Erythroblast (primary cell): ENCODE results near the gene HEBP2.
"Not testable (repeated sequence)": the region's sequence is repeated elsewhere in the genome, so short reads cannot be mapped to it uniquely, and the experiment has no call there.

Experiments used
- DNase-seq, 2 experiments: peaks; one replicate each; lab custom pipeline; 2025; lab: John Stamatoyannopoulos, UW
- GATA1 ChIP-seq: IDR thresholded peaks from 2 replicates; pipeline ENCODE4 v1.6.1; 2011; ENCODE audit warnings: low read depth, mild to moderate bottlenecking, control low read depth, low read length, moderate library complexity
- POLR2A ChIP-seq: IDR thresholded peaks from 2 replicates; pipeline ENCODE4 v1.6.1; 2011; ENCODE audit warnings: mild to moderate bottlenecking, low read length

HEBP2 gene

GRCh38 chr6:138421089-138421488 is 17.1 kb downstream of the HEBP2 start:
- no peak for DNase-seq
- TF ChIP-seq POLR2A, result no peak
- no peak for TF ChIP-seq GATA1

GRCh38 chr6:138421608-138422007 is 17.6 kb downstream of the HEBP2 start:
- TF ChIP-seq GATA1 (no peak), POLR2A (no peak)
- no peak for DNase-seq

DNA sequence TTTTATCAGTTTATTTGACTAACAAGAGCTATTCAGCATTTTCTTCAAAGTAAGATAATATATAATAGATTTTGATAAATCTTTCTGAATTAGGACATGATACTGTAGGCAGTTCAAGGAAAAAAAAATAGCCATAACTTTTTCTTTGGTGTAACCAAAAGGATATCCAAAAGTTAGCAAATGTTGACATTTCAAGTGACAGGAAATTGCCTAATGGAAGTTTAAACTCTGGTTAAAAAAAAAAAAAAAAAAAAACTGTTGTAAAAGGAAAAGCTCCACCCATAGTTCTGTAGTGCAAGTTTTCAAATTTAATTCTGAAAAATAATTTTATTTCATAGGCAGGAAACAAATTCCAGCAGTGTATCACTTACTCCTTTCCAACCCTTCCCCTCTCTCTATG is 18.8 kb downstream of the HEBP2 start:
- DNase-seq, result no peak
- no peak for TF ChIP-seq POLR2A
- no peak for TF ChIP-seq GATA1

DNA sequence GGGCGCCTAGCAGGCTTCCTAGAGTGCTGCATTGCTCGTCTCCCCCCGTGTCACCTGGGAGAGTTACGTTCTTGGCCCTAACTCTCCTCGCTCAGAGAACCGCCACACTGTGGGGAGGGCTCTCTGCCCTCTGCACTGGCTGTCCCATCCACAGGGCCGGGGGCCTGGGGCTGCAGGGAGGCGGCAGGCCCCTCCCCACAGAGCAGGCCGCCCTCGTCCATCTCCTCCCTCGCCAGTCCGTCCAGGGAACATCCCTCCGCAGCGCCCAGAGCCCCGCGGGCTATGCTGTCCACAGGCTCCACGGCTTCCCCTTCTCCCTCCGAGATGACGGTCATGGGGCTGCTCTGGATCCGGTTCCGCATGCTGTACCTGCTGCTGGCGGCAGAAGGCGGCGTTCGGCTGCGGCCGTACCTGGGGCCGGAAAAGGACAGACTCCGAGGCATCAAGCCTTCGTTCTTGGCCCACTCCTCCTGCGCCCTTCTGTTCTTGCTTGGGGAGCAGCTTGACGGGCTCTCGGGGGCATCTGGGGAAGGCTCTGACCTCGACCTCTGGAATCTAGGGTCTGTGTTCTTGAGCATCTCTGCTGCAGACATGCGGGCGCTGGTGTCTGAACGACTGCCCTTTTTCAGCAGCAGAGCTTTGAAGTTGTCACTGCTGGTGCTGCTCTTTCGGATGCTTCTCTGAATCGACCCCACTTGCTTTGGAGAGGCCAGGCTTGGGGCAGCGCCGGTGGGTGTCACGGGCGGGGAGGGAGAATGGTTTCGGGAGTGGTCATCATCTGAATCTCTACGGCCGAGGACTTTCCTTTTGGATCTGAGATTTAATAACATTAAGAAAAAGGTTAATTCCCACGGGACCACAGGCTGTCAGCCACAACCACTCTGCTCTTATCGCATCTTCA is 20.2 kb downstream of the HEBP2 start:
- TF ChIP-seq GATA1 (no peak), POLR2A (no peak)
- DNase-seq, result no peak

DNA sequence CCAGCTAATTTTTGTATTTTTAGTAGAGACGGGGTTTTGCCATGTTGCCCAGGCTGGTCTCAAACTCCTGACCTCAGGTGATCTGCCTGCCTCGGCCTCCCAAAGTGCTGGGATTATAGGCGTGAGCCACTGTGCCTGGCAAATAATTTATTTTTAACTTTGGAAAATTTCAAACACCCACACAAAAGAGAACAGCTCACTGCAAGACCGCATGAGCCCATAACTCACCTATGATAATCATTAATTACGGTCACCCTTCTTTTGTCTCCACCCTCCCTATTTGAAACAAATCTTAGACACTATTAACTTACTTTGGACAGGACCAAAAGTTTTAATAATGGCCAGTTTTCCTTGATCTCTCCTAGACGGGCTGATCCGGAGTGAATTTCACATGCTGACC is 21.2 kb downstream of the HEBP2 start:
- not testable (repeated sequence) for DNase-seq

GRCh38 chr6:138426500-138427123 is 22.6 kb downstream of the HEBP2 start:
- TF ChIP-seq GATA1, result no peak
- DNase-seq, result no peak

GRCh38 chr6:138427701-138428100 is 23.7 kb downstream of the HEBP2 start:
- TF ChIP-seq POLR2A (no peak), GATA1 (no peak)
- no peak for DNase-seq

- peak; percentile 29 to 39 for DNase-seq
- TF ChIP-seq POLR2A (no peak), GATA1 (no peak)
These were observed 25.0 kb downstream of the HEBP2 start for GRCh38 chr6:138428944-138429598.

DNA sequence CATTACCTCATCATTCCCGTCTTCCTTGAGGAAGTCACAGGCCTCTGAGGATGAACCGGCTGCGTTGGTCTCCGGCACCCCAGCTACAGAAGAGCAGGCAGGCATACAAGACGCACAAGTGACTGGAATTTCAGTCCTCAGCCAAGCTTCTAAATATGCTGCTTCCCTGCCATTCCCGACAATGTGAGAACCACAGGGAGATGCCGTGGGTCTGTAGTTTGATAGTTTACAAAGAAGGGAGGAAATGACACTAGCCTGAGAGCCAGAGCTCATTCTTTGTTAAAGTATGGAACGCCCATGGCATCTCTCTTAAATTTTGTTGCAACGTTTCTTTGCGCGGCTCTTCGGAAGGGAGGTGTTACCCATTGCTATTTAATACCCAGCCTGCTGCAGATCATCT is 25.7 kb downstream of the HEBP2 start:
- no peak for DNase-seq
- TF ChIP-seq GATA1 (no peak), POLR2A (no peak)

DNA sequence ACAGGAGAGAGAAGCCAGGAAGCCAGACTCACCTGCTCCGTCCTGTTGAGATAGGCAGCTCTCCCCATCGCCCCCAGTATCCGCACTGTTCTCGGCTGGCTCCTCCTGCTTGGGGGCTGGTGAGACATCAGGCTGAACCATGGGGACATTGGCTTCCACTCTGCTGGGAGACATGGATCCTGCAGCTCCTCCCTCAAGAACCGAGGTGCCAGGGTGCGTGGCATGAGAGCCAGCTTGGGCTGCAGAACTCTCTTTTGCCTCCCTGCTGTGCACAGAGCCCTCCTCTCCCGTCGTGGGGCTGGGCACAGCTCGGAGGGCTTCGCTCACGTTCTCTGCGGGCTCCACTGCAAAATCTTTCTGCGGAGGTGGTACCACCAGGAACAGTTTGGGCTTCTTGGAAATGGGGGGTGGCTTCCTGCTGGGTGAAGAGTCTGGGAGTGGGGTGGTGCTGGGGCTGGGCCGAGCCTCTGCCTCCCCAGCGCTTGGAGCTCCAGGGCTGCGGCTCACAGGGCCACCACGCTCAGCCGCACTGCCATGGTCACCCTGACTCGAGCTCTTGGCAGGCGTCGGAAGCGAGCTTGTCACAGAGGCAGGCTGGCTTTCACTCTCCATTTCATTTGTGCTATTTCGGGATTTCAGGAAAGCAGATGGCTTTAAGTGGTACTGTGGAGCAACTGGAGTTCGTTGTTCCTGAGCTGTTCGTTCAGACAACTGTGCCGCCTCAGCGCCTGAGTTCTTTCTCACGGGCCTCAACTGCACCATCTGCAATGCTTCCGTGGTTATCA is 26.5 kb downstream of the HEBP2 start:
- TF ChIP-seq POLR2A (no peak), GATA1 (no peak)
- no peak for DNase-seq

DNA sequence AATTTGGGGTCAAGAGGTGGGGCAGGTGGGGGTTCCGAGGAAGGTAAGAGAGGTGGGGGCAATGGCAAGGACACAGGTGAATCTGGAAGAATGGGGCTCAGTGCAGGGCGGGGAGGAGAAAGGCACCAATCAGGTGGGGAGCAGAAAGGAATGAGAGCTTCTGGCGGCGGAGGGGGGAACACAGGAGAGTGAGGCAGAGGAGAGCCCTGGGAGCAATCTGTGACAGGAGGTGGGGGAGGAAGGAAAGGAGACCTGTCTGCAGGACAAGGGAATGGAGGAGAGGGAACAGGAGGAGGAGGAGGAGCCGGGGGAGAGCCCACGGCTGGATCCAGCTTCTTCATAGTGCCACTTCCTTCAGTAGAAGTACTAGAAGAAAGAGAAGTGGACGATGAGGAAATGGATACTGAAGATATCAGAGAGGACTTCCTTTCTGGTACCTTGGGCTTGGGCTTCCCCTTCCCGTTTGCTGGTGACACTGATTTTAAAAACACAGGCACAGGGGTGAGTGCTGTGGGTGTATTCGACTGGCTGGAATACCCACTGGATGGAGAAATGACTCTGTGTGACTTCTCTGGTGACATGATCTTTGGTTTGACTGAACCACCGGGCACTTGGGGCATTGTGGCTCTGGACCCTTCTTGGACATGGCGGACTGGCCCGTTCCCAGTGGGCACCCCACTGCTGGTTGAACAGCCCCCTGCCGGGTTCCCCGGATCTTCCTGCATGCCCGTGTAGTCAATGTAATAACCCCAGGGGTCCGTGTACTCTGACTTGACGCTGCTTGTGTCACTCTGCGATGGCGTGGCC is 27.4 kb downstream of the HEBP2 start:
- no peak for DNase-seq
- TF ChIP-seq POLR2A, result no peak

- TF ChIP-seq GATA1 (no peak), POLR2A (no peak)
- no peak for DNase-seq
These were observed 28.0 kb downstream of the HEBP2 start for GRCh38 chr6:138432063-138432356.

- TF ChIP-seq POLR2A, result no peak
- no peak for TF ChIP-seq GATA1
- no peak for DNase-seq
These were observed 30.1 kb downstream of the HEBP2 start for GRCh38 chr6:138434096-138434495.
